Heart left ventricle (tissue), 13 donors: ENCODE data around the gene INSM2.

Source experiments
- CTCF ChIP-seq, 12 donors: fragments of 200-600 bp; sonication (generic) in 4 of 12; IDR thresholded peaks; one replicate each; pipeline versions ENCODE4 v1.5.0 to v1.8.0; 2018 to 2022; ENCODE audit warnings: antibody characterized with exemption in 12 of 12, mild to moderate bottlenecking in 5 of 12
- POLR2A ChIP-seq, 2 donors: fragments of 450-650 bp; IDR thresholded peaks; one replicate each; pipeline ENCODE4 v1.6.1; 2017; ENCODE audit warnings: antibody characterized with exemption in 2 of 2, mild to moderate bottlenecking in 2 of 2, moderate library complexity in 2 of 2
- donor health status: ischemic (EF 13 %, LVEDD 7.1; RV severe dilation, severe dysfunction).
- donor health status: DM: no; HTN: yes; CAD: no.
- donor health status: DM: no; HTN: no; CAD: no.
- donor health status: ischemic (EF 25% LVEDD 6.9; RV normal size, moderate dysfunction).
- donor health status: ischemic (EF 25% LVEDD 5.7; RV mildly dilated, moderate dysfunction).
- donor health status: ischemic (EF 35%, LVEDD 5.7; RV mildly dilated, moderate dysfunction).
- donor health status: nonischemic (EF 11% LVEDD 7.7; RV severe dilation, severe dysfunction).
- donor health status: DM: yes; HTN: yes; CAD: no.
- donor health status: PGD.
- donor health status: ischemic (EF 29% LVEDD 5.4; RV normal size, mild dysfunction).
- donor health status: nonischemic (EF 23%, LVEDD 6.1; RV moderate dilation, normal function).

- no peak for TF ChIP-seq CTCF (IDR thresholded peaks at IDR 0.05)
- no peak for TF ChIP-seq POLR2A (IDR thresholded peaks at IDR 0.05)
These were observed 18.0 kb upstream of the INSM2 start for GRCh38 chr14:35515916-35516315.
